NCI-H1436 (cell line): ENCODE results near the gene FABP1.

ENCODE experiments used
- DNase-seq: peaks from one replicate; lab custom pipeline; 2025; lab: John Stamatoyannopoulos, UW

The FABP1 gene

GRCh38 chr2:88127888-88128653, at the start of gene FABP1:
Gene FABP1 (minus strand): TSS chr2:88128062. CDS start chr2:88128017, 45 bp downstream.
- DNase-seq = no peak

- no peak for DNase-seq
Observed at GRCh38 chr2:88177556-88177955, 49.7 kb upstream of the FABP1 start.

- DNase-seq = peak; percentile 63
Observed at GRCh38 chr2:88176352-88176984, 48.6 kb upstream of the FABP1 start.

- no peak for DNase-seq
Observed at GRCh38 chr2:88172882-88173281, 45.0 kb upstream of the FABP1 start.

GRCh38 chr2:88171966-88172365, 44.1 kb upstream of the FABP1 start:
- DNase-seq = no peak

GRCh38 chr2:88170472-88170892, 42.6 kb upstream of the FABP1 start:
- DNase-seq = peak; percentile 27

GRCh38 chr2:88168386-88168785, 40.5 kb upstream of the FABP1 start:
- DNase-seq = no peak

GRCh38 chr2:88167740-88168139, 39.9 kb upstream of the FABP1 start:
- no peak for DNase-seq

- no peak for DNase-seq
Observed at GRCh38 chr2:88165332-88166003, 37.6 kb upstream of the FABP1 start.

- DNase-seq = no peak
Observed at GRCh38 chr2:88161446-88162244, 33.8 kb upstream of the FABP1 start.

GRCh38 chr2:88160517-88160916, 32.7 kb upstream of the FABP1 start:
- DNase-seq = no peak

- DNase-seq = peak; percentile 43
Observed at GRCh38 chr2:88159955-88160415, 32.1 kb upstream of the FABP1 start.

GRCh38 chr2:88159481-88159880, 31.6 kb upstream of the FABP1 start:
- DNase-seq = no peak

- DNase-seq = no peak
Observed at GRCh38 chr2:88148929-88149438, 21.1 kb upstream of the FABP1 start.

GRCh38 chr2:88147145-88147544, 19.3 kb upstream of the FABP1 start:
- DNase-seq = no peak

- DNase-seq = no peak
Observed at GRCh38 chr2:88146590-88146989, 18.7 kb upstream of the FABP1 start.

GRCh38 chr2:88144914-88145497, 17.1 kb upstream of the FABP1 start:
- DNase-seq = no peak

- DNase-seq = no peak
Observed at GRCh38 chr2:88144271-88144670, 16.4 kb upstream of the FABP1 start.

GRCh38 chr2:88141952-88142351, 14.1 kb upstream of the FABP1 start:
- DNase-seq = no peak

GRCh38 chr2:88139804-88140203, 11.9 kb upstream of the FABP1 start:
- DNase-seq = no peak

GRCh38 chr2:88139203-88139702, 11.4 kb upstream of the FABP1 start:
- DNase-seq = no peak
